Coronary artery (tissue), 2 donors: ENCODE data around the gene AP2A2.
A peak's percentile ranks its signal among the peaks of the same experiment; 100 is the strongest.
"Not testable (repeated sequence)": the region's sequence is repeated elsewhere in the genome, so short reads cannot be mapped to it uniquely, and the experiment has no call there.

Source experiments
- DNase-seq: peaks from one replicate; pipeline ENCODE4 v3.0.0-alpha.2; 2017; ENCODE audit warnings: low spot score
- H3K27ac ChIP-seq, 2 donors: fragments of 200-600 bp; sonication (generic); one replicate each; pipeline ENCODE4 v1.5.1; 2016 to 2019
- H3K4me3 ChIP-seq: fragments of 200-600 bp; sonication (generic); 2 replicates; pipeline ENCODE4 v1.5.1; 2016; ENCODE audit warnings: mild to moderate bottlenecking, moderate library complexity
- CTCF ChIP-seq: fragments of 200-600 bp; sonication (generic); IDR thresholded peaks from one replicate; pipeline ENCODE4 v1.5.1; 2019; ENCODE audit warnings: antibody characterized with exemption

The AP2A2 gene

GRCh38 chr11:973237-973636 lies 47.6 kb downstream of the AP2A2 start:
- no peak for DNase-seq
- no peak for TF ChIP-seq CTCF
- Histone ChIP-seq H3K4me3 (no peak overlapping the region), H3K27ac (no peak overlapping the region)

- not testable (repeated sequence) for H3K27ac ChIP-seq, DNase-seq, H3K4me3 ChIP-seq
These were observed 49.7 kb downstream of the AP2A2 start for GRCh38 chr11:975376-975775.

- Histone ChIP-seq H3K27ac (no peak overlapping the region), H3K4me3 (no peak overlapping the region)
- TF ChIP-seq CTCF = no peak
- DNase-seq = no peak
These were observed 50.2 kb downstream of the AP2A2 start for GRCh38 chr11:975827-976226.

- Histone ChIP-seq H3K27ac (no peak overlapping the region), H3K4me3 (no peak overlapping the region)
- no peak for TF ChIP-seq CTCF
- DNase-seq = no peak
These were observed 50.9 kb downstream of the AP2A2 start for GRCh38 chr11:976431-977160.

- no peak overlapping the region for H3K27ac ChIP-seq
- DNase-seq = no peak
- H3K4me3 ChIP-seq = no peak overlapping the region
- no peak for TF ChIP-seq CTCF
These were observed 52.4 kb downstream of the AP2A2 start for GRCh38 chr11:977830-978720.

- no peak for TF ChIP-seq CTCF
- H3K4me3 ChIP-seq = no peak overlapping the region
- no peak overlapping the region for H3K27ac ChIP-seq
These were observed 53.1 kb downstream of the AP2A2 start for GRCh38 chr11:978781-979180.

GRCh38 chr11:980438-981357 lies 55.0 kb downstream of the AP2A2 start:
- no peak for DNase-seq
- no peak overlapping the region for H3K4me3 ChIP-seq
- TF ChIP-seq CTCF = no peak
- H3K27ac ChIP-seq = peak overlapping the region in 1 of 2 donors; percentile 5

More at GRCh38 chr11:978781-979180, 53.1 kb downstream of the AP2A2 start:
- no peak for DNase-seq
